ENCODE results near the gene ARL2BP.
A peak's percentile ranks its signal among the peaks of the same experiment; 100 is the strongest.

The ARL2BP gene

DNA sequence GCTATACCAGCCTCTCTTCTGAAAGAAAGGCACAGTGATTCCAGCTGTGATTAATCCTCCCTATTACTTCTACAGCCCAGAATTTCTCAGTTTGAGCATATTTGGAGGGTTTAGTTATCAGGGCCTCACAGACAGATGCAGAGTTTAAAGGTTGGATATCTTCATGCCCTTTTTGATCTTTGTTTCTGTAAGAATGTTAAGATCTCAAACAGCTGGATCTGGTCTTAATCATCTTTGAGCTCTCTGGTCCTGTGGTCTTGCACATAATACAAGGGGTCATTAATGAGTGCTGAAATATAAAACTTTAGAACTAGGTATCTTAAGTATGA is 9.1 kb upstream of the ARL2BP start:
- no peak for DNase-seq

DNA sequence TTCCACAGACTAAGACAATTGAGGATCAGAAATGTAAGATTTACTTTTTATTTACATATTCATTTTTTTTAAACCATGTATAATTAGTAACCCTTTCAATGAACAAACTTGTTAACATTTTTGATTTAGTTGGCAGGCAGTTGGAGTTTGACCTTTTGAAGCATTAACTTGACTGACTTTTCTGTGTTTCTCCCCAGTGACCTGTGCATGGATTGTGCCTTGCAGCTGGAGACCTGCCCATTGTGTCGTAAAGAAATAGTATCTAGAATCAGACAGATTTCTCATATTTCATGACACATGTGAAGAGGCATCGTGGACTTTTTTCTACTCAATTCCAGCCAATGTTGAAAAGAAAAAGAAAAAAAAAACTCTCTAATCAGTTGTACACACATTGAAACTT is 6.4 kb upstream of the ARL2BP start:
- DNase-seq, result no peak

DNA sequence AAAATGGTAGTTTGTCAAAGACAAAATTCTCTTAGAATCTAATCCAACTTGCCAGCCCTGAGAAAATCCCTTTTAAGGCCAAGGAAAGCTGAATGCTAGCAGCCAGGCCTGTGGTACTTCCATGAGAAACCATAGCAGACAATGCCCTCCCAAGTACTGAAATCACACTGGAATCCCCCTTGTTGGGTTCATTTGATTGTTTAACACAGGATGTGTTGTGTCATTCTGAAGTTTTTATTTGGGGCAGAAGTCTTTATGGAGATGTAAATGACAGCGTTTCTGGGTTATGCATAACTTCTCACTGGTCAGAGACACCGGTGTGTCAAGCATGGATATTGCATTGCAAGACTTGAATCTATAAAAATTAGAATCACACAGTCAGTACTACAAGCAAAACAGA is 6.0 kb upstream of the ARL2BP start:
- DNase-seq, result no peak

DNA sequence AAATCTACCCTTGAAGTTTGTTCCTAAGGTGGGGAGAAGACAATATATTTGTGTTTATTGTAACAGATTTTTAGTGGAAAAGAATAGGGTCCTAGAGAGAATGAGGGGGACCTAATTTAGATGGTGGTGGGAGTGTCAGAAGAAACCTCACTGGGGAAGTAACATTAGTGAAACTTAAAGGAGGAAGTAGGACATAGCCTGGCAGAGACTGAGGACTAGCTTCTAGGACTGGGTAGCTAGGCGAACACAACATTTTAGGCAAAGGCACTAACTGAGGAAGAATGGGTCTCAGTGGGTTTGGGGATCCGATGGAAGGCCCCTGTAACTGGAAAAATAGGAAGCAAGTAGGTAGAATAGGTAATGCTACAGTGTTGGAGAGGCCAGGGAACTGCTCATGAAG is 4.2 kb upstream of the ARL2BP start:
- DNase-seq, result no peak

DNA sequence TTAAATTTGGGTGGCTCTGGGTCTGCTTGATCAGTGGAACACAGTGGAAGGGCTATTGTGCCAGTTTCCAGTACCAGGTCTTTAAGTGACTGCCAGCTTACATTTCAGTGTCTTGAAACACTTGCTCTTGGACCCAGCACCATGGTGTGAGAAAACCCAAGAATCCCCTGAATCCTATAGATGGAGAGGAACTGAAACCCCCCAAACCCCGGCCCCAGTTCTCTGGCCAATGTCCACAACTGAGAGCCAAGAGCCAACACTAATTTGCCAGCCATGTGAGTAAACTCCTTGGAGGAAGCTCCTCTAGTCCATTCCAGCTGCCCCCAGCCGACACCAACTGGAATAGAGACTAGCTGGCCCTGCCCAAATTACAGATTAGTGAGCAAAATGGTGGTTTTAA is 2.4 kb upstream of the ARL2BP start:
- no peak for DNase-seq

DNA sequence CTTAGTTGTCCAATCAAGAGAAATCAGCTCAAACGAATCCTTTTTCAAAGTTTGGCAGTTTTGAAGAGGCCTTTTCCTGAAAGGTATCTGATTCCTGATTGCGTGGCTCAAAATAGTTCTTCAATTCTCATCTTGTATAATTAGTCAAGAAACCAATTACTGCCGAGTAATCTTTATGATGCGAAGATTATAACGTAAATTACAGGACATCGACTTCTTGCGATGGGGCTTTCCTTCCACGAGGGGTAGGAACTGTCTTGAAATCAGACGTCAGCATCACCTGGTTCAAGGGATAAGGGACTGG is 644 bp upstream of the ARL2BP start:
- DNase-seq, result no peak

DNA sequence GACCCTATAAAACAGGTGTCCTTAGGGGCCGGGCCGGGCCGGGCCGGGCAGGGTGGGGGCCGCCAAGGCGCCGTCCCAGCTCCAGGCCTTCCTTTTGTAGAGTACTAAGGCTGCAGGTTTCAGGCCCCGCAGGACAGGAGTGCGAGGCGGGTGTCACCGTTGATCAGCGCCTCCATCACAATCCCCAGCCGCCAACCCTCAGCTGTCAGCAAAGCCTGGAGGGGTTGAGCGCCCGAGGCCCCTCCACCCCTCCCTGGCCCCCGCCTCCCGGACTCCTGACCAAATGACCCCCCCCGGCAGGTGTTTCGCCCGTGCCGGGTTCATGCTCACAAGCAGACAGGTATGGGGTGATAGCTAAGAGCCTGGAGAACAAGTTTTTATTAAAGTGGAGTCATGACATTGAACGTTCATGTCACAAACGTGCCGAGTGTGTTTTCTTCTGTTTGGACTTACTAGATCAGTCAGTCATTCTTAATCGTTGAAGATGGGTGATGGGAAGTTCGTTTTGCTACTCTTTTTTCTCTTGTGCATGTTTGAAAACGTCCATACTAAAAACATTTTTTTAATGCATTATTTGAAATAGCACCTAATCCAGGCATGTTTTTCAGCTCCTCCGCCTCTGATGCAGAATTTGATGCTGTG is 534 bp downstream of the ARL2BP start:
- DNase-seq, result no peak

DNA sequence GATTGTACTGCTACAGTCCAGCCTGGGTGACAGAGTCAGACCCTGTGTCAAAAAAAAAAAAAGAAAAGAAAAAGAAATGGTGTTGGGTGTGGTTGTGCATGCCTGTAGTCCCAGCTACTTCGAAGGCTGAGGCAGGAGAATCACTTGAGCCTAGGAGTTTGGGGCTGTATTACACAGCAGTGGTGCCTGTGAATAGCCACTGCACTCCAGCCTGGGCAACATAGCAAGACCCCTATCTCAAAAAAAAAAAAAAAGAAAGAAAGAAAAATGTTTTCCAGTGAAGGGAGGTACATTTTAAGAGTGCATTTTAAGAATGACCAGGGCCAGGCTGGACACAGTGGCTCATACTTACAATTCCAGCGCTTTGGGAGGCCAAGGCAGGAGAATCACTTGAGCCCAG is 6.3 kb downstream of the ARL2BP start:
- no peak for DNase-seq

DNA sequence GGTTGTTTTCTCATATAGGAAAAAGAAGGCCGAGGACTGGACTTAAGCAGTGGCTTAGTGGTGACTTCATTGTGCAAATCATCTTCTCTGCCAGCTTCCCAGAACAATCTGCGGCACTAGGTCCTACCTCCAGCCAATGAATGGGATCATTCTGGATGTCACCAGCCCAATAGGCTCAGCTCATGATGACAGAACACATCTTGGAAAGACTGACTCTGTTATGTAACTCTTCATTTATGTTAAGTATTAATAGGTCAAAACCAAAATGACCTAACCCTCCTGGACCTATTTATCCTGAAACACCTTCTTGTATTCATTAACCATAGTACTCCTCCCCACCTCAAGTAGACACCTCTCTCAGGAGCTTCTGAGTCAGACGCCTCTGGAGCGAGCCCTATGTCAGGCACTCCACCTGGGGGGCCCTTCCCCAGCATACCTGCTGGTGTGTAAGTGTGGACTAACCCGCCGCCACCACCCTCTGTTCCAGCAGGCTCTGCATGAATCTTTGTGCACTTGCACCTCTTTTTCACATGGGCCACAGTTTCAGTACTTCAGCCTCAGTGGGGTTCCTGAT is 7.2 kb downstream of the ARL2BP start:
- DNase-seq, result no peak

DNA sequence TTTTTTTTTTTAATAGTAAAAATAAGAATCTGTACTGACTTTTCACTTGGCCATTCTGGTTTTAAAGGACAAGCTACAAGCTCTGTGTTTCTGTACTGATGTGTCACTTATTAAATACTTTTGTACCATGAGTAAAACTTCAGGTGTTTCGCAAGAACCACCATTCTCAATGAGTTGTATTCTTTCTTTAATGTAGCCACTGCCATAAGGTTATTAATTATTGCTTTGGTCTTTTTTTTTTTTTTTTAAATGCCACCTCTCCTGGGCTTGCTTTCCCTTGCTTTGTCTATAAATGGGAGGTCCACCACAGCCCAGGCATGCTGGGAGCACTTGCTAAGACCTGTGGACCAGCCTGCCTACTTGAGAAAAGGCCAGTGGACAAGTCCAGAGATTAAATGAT is 8.4 kb downstream of the ARL2BP start:
- DNase-seq, result no peak

DNA sequence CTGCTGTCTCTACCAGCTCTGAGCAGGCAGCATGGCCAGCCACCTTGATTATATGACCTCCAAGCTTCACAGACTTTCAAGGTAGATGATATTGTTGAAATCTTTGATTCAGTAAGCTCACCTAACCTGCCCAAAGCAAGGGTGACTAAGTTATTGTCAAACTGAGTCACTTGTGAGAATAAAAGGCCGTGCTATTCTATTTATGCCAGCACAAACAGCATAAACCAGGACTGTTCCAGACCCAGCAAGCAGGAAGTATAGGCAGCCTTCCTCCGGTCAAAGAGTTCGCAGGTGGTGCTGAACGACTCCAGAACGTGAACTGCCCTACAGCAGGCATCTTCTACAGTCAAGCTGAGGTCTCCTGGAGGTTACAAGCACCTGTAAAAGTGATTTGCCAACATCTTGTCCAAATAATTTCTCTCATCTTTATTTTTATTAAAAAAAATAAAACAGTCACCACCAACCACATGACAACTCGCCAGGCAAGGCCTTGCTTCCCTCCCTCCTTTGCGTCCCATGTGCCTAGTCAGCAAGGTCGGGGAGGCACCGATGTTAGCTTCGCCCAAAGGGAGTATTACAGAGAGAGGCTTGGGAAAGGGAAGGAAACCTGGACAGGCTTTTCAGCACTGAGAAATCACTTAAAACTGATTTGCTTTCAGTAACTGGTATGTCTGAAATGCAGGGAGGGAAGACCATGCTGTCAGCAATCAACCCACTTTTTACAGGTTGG is 10.8 kb downstream of the ARL2BP start:
- no peak for DNase-seq

DNA sequence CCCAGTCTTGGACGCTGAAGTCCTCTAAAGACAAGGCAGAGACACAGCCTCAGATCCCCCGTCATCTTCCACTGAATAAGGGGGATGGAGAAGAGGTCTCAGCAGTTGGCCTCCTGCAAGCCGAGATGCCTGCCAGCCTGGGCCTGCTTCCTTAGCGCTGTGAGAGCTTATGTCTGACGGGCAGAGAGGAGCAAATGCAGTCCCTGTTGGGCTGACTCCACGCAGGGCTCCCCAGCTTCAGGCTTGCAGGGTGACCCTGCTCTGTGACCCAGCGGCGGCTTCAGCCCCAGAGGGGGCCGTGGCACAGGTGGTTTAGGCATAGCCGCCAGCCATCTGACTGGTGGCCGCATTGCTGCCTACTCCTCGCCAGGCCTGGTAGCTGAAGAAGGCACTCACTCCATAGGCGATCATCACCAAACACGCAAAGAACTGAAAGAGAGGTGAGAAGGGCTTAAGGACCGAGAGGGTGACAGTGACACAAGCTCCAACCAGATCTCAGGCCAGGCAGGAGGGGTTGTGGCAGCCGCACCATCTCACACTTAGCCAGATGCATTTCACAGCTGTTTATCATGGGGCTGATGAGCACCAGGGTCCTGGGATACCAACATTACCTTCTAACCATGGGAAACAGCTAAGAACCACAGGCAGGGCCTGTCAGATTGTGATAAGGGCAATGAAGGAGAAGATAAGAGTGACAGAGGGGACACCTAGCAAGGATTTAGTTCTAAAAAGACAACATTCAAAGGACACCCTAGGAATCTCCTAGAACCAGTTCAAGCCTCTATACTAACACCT is 11.7 kb downstream of the ARL2BP start:
- DNase-seq, result no peak

DNA sequence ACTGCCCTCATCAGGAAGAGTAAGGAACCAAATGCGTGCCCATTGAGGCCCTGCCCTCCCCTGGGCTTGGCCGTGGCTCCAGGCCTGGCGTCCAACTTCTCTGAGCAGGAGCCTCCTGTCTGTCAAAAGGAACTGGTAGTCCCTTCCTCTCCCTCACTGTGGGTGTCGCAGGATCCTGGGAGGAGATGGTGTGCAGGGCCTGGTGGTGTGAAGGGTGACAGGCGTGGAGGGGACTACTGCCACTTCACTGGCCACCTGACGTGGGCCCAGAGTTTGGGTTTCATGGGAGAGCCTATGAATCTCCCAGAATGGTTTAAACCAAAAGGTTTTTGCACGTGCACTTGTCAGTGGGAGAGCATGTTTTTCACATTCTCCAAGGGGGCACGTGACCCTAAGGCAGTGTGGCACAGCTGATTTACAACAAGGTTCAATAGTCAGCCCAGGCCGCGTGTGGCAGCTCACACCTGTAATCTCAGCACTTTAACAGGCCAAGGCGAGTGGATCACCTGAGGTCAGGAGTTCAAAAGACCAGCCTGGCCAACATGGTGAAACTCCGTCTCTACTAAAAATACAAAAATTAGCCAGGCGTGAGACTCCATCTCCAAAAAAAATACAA is 12.5 kb downstream of the ARL2BP start:
- no peak for DNase-seq

DNA sequence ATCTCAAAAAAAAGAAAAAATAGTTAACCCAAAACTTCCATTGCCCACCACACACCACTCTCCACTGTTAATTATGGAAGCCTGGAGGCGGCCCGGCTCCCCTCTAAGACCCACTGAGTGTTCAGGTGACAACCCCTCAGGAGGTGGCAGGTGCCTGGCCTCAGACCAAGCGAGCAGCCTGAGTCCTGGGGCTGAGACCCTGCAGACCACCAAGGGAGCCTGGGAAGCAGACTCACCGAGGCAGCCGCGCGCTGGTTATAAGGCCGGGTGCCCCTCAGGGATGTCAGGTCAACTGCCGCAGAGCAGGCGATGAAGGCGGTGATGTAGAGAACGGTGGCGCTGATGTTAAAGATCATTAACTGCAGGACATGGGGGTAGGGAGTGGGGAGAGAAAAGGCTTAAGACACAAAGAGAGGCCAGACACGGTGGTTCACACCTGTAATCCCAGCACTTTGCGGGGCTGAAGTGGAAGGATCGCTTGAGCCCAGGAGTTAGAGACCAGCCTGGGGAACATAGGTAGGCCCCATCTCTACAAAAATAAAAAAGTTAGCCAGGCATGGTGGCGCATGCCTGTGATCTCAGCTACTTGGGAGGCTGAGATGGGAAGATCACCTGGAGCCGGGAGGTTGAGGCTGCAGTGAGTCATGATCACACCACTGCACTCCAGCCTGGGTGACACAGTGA is 13.3 kb downstream of the ARL2BP start:
- no peak for DNase-seq

DNA sequence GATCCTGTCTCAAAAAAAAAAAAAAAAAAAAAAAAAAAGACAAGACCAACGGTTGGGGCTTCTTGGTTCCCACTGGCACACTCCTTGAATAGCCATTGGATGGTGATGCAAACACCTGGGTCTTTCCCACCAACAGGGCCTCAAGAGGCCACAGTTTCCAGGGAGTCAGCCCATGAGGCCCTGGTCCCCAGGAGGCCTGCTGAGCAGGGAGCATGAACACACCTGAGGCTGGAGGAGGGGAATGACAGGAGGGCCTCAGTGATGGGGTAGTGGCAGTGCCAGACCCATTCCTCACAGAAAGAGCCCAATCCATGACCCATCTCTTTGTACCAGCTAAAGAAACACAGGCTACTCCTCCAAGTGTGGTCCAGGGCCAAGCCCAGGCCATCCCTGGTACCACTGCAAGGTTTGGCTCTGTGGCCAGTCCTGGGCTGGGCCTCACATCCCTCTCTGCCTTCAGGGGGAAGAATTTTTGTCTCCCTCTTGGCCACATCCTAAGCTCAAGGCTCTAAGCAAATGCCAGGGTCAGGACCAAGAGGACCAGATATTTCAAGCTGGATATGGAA is 13.9 kb downstream of the ARL2BP start:
- no peak for DNase-seq

DNA sequence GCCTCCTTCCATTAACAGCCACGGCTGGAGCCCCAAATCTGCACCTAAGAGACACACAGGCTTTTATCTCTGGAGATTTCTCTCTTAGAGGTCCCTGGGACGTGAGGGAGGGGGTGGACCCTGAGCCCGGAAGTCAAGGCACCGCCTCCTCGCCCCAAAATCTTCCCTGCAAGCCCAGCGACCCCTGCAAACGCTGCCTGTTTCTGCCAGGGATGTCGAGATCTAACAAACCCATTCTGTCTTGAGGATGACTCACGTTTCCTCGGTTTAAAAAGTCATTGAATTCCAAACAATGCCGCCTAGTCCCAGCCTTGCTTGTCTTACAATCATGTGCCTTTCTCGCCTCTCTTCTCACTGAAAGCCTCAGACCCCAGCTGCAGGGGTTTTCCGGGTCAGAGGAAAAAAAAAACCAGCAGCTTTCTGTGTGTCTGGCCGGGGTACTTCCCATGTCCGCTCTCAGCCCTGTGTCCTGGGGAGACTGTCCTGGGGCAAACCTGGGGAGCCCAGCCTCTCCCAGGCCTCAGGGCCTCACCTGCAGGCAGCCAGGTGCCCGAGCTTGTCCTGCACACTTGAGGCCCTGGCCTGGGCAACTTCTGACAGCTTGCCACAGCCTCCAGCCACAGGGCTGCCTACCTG is 15.4 kb downstream of the ARL2BP start:
- DNase-seq, result no peak

DNA sequence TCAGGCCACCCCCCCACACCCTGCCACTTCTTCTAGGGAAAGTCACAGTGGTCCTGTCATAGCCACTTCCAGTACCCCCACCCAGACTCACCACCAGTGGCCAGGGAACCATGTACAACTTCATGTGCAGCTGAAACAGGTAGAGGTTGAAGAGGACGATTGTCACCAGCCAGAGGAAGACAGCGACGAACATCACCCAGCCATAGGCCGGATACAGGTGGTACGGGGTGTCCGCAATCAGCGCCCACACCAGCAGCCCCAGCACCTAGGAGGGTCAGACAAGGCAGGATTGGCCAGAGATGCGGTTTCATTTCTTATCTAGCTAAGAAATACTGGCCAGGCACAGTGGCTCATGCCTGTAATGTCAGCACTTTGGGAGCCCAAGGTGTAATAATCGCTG is 16.7 kb downstream of the ARL2BP start:
- no peak for DNase-seq

DNA sequence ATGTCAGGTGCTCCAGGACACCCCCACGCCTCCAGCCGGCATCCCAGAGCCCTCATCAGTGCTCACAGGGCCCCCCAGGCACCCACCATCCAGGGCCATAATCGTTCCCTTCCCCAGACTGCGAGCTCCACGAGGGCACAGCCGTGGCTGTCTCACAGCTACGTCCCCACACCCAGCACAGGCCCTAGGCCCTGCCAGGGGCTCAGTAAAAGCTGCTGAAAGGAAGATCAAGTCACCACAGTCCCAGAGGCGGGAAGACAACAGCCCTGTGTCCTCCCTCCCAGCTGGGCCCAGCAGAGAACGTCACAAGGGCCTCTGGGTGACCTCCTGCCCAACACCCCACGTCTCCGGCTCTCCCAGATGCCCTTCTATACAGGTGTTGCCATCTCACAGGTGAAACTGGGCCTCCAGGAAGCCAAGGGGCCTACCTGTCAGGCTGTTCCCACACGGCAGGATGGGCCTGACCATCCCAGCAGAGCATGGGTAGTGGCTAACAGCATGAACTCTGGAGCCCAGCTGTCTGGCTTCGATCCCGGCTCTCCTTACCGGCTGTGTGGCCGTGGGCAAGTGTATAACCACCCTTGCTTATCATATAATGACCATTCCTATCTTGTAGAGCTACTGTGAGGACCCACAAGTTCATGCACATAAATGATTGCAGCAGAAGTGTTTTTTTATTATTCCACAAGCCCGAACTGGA is 17.9 kb downstream of the ARL2BP start:
- no peak for DNase-seq

DNA sequence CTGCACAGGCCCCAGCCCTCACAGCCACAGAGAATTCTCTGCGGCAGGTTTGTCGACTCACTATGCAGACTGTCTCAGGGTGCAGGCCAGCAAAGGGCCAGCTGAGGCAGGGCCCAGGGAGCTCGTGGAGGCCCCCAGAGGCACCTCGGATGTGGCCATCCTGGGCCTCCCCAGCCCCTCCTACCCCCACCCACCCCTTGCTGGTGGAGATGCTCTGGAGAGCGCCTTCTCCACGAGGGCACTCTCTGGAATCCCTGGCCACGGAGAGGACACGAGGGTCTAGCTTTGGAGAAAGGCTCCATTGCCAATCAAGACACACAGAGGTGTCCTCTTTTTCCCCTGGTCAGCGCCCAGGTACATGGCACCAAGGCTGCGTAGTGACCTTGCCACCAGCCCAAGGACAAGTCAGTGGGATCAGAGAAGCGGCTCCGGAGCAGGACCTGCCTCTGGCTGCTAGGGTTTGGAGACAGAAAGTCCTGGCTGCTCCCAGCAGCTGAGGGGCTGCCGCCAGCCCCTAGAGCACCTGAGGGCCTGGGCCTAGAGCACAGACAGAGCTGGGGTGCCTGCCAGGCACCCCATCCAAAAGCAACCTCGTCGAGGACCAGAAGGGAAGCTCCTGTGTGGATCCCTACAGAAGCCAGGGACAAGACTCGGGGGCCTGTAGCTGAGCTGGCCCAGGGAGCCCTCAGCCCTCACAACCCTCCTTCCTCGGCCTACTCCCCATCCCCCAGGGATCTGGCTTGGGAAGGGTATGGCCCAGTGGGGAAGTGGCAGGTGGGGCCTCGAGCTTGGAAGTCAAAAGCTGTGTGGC is 18.7 kb downstream of the ARL2BP start:
- no peak for DNase-seq

DNA sequence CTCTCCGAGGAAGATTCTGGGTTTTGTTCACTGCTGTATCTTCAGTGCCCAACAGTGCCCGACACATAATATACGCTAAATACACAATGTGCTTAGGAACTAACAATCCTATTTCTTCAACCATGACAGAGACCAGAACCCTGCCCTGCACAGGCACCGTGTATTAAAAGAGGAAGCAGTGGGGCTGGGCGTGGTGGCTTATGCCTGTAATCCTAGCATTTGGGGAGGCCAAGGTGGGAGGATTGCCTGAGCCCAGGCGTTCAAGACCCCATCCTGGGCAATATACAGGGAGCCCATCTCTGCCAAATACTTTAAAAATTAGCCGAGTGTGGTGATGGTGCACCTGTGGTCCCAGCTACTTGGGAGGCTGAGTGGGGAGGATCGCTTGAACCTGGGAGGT is 19.3 kb downstream of the ARL2BP start:
- DNase-seq, result no peak

DNA sequence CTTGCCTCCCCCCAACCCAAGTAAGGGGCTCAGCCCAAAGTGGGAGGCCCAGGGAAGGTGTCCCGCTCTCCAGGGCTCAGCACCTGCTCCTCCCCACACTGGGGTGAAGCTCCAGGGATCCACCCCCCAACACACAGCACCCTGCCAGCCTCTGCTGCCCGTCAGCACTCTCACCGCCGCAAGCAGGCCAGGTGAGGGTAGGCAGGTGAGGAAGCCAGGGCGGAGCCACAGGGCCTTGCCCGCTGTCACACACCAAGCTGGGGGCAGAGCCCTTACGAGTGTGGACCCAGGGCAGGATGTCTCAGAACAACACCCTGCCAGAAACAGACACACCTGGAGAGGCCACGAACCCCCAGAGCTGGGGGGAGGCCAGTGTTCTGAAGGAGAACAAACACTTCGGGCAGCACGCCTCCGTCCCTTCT is 19.9 kb downstream of the ARL2BP start:
- DNase-seq, result peak; percentile 30

All from NCI-H2029 (cell line).